Measurements from ENCODE around the gene TRPM2.

The TRPM2 gene

GRCh38 chr21:44448651-44449131 lies 95.3 kb downstream of the TRPM2 start:
- Histone ChIP-seq H3K27me3 (ENCODE audit: control insufficient read depth in 2 of 2, insufficient read depth in 2 of 2, low read length in 2 of 2) (peaks cover 0 to 9% of the 10 kb centered on the region in 2 donors), H3K9me3 (ENCODE audit: control insufficient read depth in 2 of 2, low read length in 2 of 2) (peaks cover 0 to 2% of the 10 kb centered on the region in 2 donors), H3K4me3 (ENCODE audit: low read length in 2 of 2) (no peak overlapping the region), H3K36me3 (ENCODE audit: control insufficient read depth in 2 of 2, insufficient read depth in 2 of 2, low read length in 2 of 2) (no peaks in the 10 kb centered on the region), H3K9ac (ENCODE audit: low read depth in 1 of 2, low read length in 2 of 2) (no peak overlapping the region), H3K27ac (ENCODE audit: low read depth in 2 of 2, low read length in 2 of 2) (no peak overlapping the region), H3K4me1 (ENCODE audit: control insufficient read depth in 2 of 2, insufficient read depth in 2 of 2, low read length in 2 of 2) (no peaks in the 10 kb centered on the region)

- Histone ChIP-seq H3K36me3 (ENCODE audit: control insufficient read depth in 2 of 2, insufficient read depth in 2 of 2, low read length in 2 of 2) (no peaks in the 10 kb centered on the region), H3K9ac (ENCODE audit: low read depth in 1 of 2, low read length in 2 of 2) (no peak overlapping the region), H3K9me3 (ENCODE audit: control insufficient read depth in 2 of 2, low read length in 2 of 2) (peaks cover 0 to 6% of the 10 kb centered on the region in 2 donors), H3K27me3 (ENCODE audit: control insufficient read depth in 2 of 2, insufficient read depth in 2 of 2, low read length in 2 of 2) (peaks cover 0 to 9% of the 10 kb centered on the region in 2 donors), H3K4me3 (ENCODE audit: low read length in 2 of 2) (no peak overlapping the region), H3K27ac (ENCODE audit: low read depth in 2 of 2, low read length in 2 of 2) (no peak overlapping the region), H3K4me1 (ENCODE audit: control insufficient read depth in 2 of 2, insufficient read depth in 2 of 2, low read length in 2 of 2) (no peaks in the 10 kb centered on the region)
Measured at GRCh38 chr21:44449473-44450363, 96.3 kb downstream of the TRPM2 start.

- Histone ChIP-seq H3K27me3 (ENCODE audit: control insufficient read depth in 2 of 2, insufficient read depth in 2 of 2, low read length in 2 of 2) (peaks cover 0 to 9% of the 10 kb centered on the region in 2 donors), H3K36me3 (ENCODE audit: control insufficient read depth in 2 of 2, insufficient read depth in 2 of 2, low read length in 2 of 2) (no peaks in the 10 kb centered on the region), H3K9me3 (ENCODE audit: control insufficient read depth in 2 of 2, low read length in 2 of 2) (peaks cover 0 to 7% of the 10 kb centered on the region in 2 donors), H3K4me3 (ENCODE audit: low read length in 2 of 2) (no peak overlapping the region), H3K27ac (ENCODE audit: low read depth in 2 of 2, low read length in 2 of 2) (no peak overlapping the region), H3K4me1 (ENCODE audit: control insufficient read depth in 2 of 2, insufficient read depth in 2 of 2, low read length in 2 of 2) (no peaks in the 10 kb centered on the region), H3K9ac (ENCODE audit: low read depth in 1 of 2, low read length in 2 of 2) (no peak overlapping the region)
Measured at GRCh38 chr21:44450402-44450801, 97.0 kb downstream of the TRPM2 start.

- Histone ChIP-seq H3K27ac (ENCODE audit: low read depth in 2 of 2, low read length in 2 of 2) (no peak overlapping the region), H3K27me3 (ENCODE audit: control insufficient read depth in 2 of 2, insufficient read depth in 2 of 2, low read length in 2 of 2) (peaks cover 0 to 9% of the 10 kb centered on the region in 2 donors), H3K4me1 (ENCODE audit: control insufficient read depth in 2 of 2, insufficient read depth in 2 of 2, low read length in 2 of 2) (peaks cover 0 to 1% of the 10 kb centered on the region in 2 donors), H3K9me3 (ENCODE audit: control insufficient read depth in 2 of 2, low read length in 2 of 2) (peaks cover 0 to 7% of the 10 kb centered on the region in 2 donors), H3K36me3 (ENCODE audit: control insufficient read depth in 2 of 2, insufficient read depth in 2 of 2, low read length in 2 of 2) (no peaks in the 10 kb centered on the region), H3K4me3 (ENCODE audit: low read length in 2 of 2) (no peak overlapping the region), H3K9ac (ENCODE audit: low read depth in 1 of 2, low read length in 2 of 2) (no peak overlapping the region)
Measured at GRCh38 chr21:44450999-44451398, 97.6 kb downstream of the TRPM2 start.

- Histone ChIP-seq H3K36me3 (ENCODE audit: control insufficient read depth in 2 of 2, insufficient read depth in 2 of 2, low read length in 2 of 2) (no peaks in the 10 kb centered on the region), H3K4me1 (ENCODE audit: control insufficient read depth in 2 of 2, insufficient read depth in 2 of 2, low read length in 2 of 2) (peaks cover 7 to 10% of the 10 kb centered on the region in 2 donors), H3K9ac (ENCODE audit: low read depth in 1 of 2, low read length in 2 of 2) (no peak overlapping the region), H3K4me3 (ENCODE audit: low read length in 2 of 2) (no peak overlapping the region), H3K9me3 (ENCODE audit: control insufficient read depth in 2 of 2, low read length in 2 of 2) (peaks cover 0 to 7% of the 10 kb centered on the region in 2 donors), H3K27me3 (ENCODE audit: control insufficient read depth in 2 of 2, insufficient read depth in 2 of 2, low read length in 2 of 2) (peaks cover 0 to 5% of the 10 kb centered on the region in 2 donors), H3K27ac (ENCODE audit: low read depth in 2 of 2, low read length in 2 of 2) (no peak overlapping the region)
Measured at GRCh38 chr21:44453120-44453519, 99.7 kb downstream of the TRPM2 start.

- no peak overlapping the region for H3K9ac ChIP-seq (ENCODE audit: low read depth in 1 of 2, low read length in 2 of 2)
- H3K36me3 ChIP-seq (ENCODE audit: control insufficient read depth in 2 of 2, insufficient read depth in 2 of 2, low read length in 2 of 2), result no peaks in the 10 kb centered on the region
- H3K27ac ChIP-seq (ENCODE audit: low read depth in 2 of 2, low read length in 2 of 2), result no peak overlapping the region
- H3K4me1 ChIP-seq (ENCODE audit: control insufficient read depth in 2 of 2, insufficient read depth in 2 of 2, low read length in 2 of 2), result peaks cover 7 to 10% of the 10 kb centered on the region in 2 donors
- H3K9me3 ChIP-seq (ENCODE audit: control insufficient read depth in 2 of 2, low read length in 2 of 2), result peaks cover 0 to 7% of the 10 kb centered on the region in 2 donors
- H3K4me3 ChIP-seq (ENCODE audit: low read length in 2 of 2), result no peak overlapping the region
- peaks cover 0 to 5% of the 10 kb centered on the region in 2 donors for H3K27me3 ChIP-seq (ENCODE audit: control insufficient read depth in 2 of 2, insufficient read depth in 2 of 2, low read length in 2 of 2)
Measured at GRCh38 chr21:44454058-44454457, 100.6 kb downstream of the TRPM2 start.

GRCh38 chr21:44454747-44455523 lies 101.5 kb downstream of the TRPM2 start, which contains the start of gene LRRC3:
LRRC3 (plus strand) TSS chr21:44455510; CDS start chr21:44456645, 1,135 bp downstream.
- Histone ChIP-seq H3K9me3 (ENCODE audit: control insufficient read depth in 2 of 2, low read length in 2 of 2) (peaks cover 0 to 7% of the 10 kb centered on the region in 2 donors), H3K4me3 (ENCODE audit: low read length in 2 of 2) (peak within 1 kb of the TSS; percentile 58 to 70), H3K27ac (ENCODE audit: low read depth in 2 of 2, low read length in 2 of 2) (peak within 1 kb of the TSS in 1 of 2 donors; percentile 43)

GRCh38 chr21:44455524-44456213 lies 102.2 kb downstream of the TRPM2 start:
- Histone ChIP-seq H3K36me3 (ENCODE audit: control insufficient read depth in 2 of 2, insufficient read depth in 2 of 2, low read length in 2 of 2) (no peaks in the 10 kb centered on the region), H3K9ac (ENCODE audit: low read depth in 1 of 2, low read length in 2 of 2) (peak overlapping the region; percentile 47 to 54), H3K27me3 (ENCODE audit: control insufficient read depth in 2 of 2, insufficient read depth in 2 of 2, low read length in 2 of 2) (peaks cover 0 to 3% of the 10 kb centered on the region in 2 donors), H3K4me3 (ENCODE audit: low read length in 2 of 2) (peak overlapping the region; percentile 58 to 70), H3K9me3 (ENCODE audit: control insufficient read depth in 2 of 2, low read length in 2 of 2) (peaks cover 0 to 7% of the 10 kb centered on the region in 2 donors), H3K4me1 (ENCODE audit: control insufficient read depth in 2 of 2, insufficient read depth in 2 of 2, low read length in 2 of 2) (peaks cover 7 to 10% of the 10 kb centered on the region in 2 donors), H3K27ac (ENCODE audit: low read depth in 2 of 2, low read length in 2 of 2) (peak overlapping the region in 1 of 2 donors; percentile 43)

More at GRCh38 chr21:44454747-44455523, 101.5 kb downstream of the TRPM2 start, which contains the start of gene LRRC3:
- peaks cover 7 to 10% of the 10 kb centered on the region in 2 donors for H3K4me1 ChIP-seq (ENCODE audit: control insufficient read depth in 2 of 2, insufficient read depth in 2 of 2, low read length in 2 of 2)
- H3K36me3 ChIP-seq (ENCODE audit: control insufficient read depth in 2 of 2, insufficient read depth in 2 of 2, low read length in 2 of 2), result no peaks in the 10 kb centered on the region
- peak within 1 kb of the TSS; percentile 47 to 54 for H3K9ac ChIP-seq (ENCODE audit: low read depth in 1 of 2, low read length in 2 of 2)
- H3K27me3 ChIP-seq (ENCODE audit: control insufficient read depth in 2 of 2, insufficient read depth in 2 of 2, low read length in 2 of 2), result peaks cover 0 to 5% of the 10 kb centered on the region in 2 donors

GRCh38 chr21:44456214-44456914 lies 102.9 kb downstream of the TRPM2 start:
- Histone ChIP-seq H3K9ac (ENCODE audit: low read depth in 1 of 2, low read length in 2 of 2) (peak overlapping the region in 1 of 2 donors; percentile 54), H3K27ac (ENCODE audit: low read depth in 2 of 2, low read length in 2 of 2) (peak overlapping the region in 1 of 2 donors; percentile 43), H3K36me3 (ENCODE audit: control insufficient read depth in 2 of 2, insufficient read depth in 2 of 2, low read length in 2 of 2) (no peaks in the 10 kb centered on the region), H3K4me3 (ENCODE audit: low read length in 2 of 2) (peak overlapping the region; percentile 58 to 70), H3K4me1 (ENCODE audit: control insufficient read depth in 2 of 2, insufficient read depth in 2 of 2, low read length in 2 of 2) (peaks cover 7 to 10% of the 10 kb centered on the region in 2 donors), H3K27me3 (ENCODE audit: control insufficient read depth in 2 of 2, insufficient read depth in 2 of 2, low read length in 2 of 2) (peaks cover 0 to 3% of the 10 kb centered on the region in 2 donors), H3K9me3 (ENCODE audit: control insufficient read depth in 2 of 2, low read length in 2 of 2) (peaks cover 0 to 7% of the 10 kb centered on the region in 2 donors)

Measured in mucosa of rectum (tissue), 2 donors.